NCI-H748 (cell line): ENCODE results near the gene GSTT4.
"Not testable (repeated sequence)": the region's sequence is repeated elsewhere in the genome, so short reads cannot be mapped to it uniquely, and the experiment has no call there.

Source experiments
- DNase-seq: peaks from one replicate; lab custom pipeline; 2025; ENCODE audit not compliant: unreplicated experiment; lab: John Stamatoyannopoulos, UW

GSTT4 gene

GRCh38 chr22:23989583-23990244 lies 15.5 kb downstream of the GSTT4 start:
- not testable (repeated sequence) for DNase-seq

GRCh38 chr22:23986538-23987178 lies 18.6 kb downstream of the GSTT4 start:
- not testable (repeated sequence) for DNase-seq

- not testable (repeated sequence) for DNase-seq
Observed at GRCh38 chr22:23986089-23986488, 19.2 kb downstream of the GSTT4 start.

- DNase-seq: no peak
Observed at GRCh38 chr22:23984430-23984829, 20.8 kb downstream of the GSTT4 start.

- DNase-seq: not testable (repeated sequence)
Observed at GRCh38 chr22:23980567-23980966, 24.7 kb downstream of the GSTT4 start.

GRCh38 chr22:23979557-23980240 lies 25.6 kb downstream of the GSTT4 start, which contains the start of gene GSTT2:
Gene GSTT2, plus strand, starts transcription at chr22:23980134.
- DNase-seq: not testable (repeated sequence)

GRCh38 chr22:23977304-23977703 lies 27.9 kb downstream of the GSTT4 start:
- not testable (repeated sequence) for DNase-seq

GRCh38 chr22:23974836-23975352 lies 30.4 kb downstream of the GSTT4 start:
- not testable (repeated sequence) for DNase-seq

- DNase-seq: not testable (repeated sequence)
Observed at GRCh38 chr22:23974345-23974744, 30.9 kb downstream of the GSTT4 start, which contains the start of gene DDT. Gene DDT, minus strand, starts transcription at chr22:23974441. Its CDS starts 27 bp downstream, at chr22:23974414.

- DNase-seq: not testable (repeated sequence)
Observed at GRCh38 chr22:23971927-23972326, 33.3 kb downstream of the GSTT4 start.

- no peak for DNase-seq
Observed at GRCh38 chr22:23970816-23971486, 34.3 kb downstream of the GSTT4 start.

- DNase-seq: no peak
Observed at GRCh38 chr22:23970201-23970641, 35.0 kb downstream of the GSTT4 start.

- no peak for DNase-seq
Observed at GRCh38 chr22:23969071-23969470, 36.2 kb downstream of the GSTT4 start.

GRCh38 chr22:23966568-23966967 lies 38.7 kb downstream of the GSTT4 start, which contains the start of gene DDTL:
Gene DDTL, plus strand, starts transcription at chr22:23966888. Its CDS starts 27 bp downstream, at chr22:23966915.
- DNase-seq: not testable (repeated sequence)

- not testable (repeated sequence) for DNase-seq
Observed at GRCh38 chr22:23966094-23966493, 39.2 kb downstream of the GSTT4 start.

GRCh38 chr22:23961084-23961771 lies 44.0 kb downstream of the GSTT4 start, which contains the start of gene GSTT2B:
Gene GSTT2B, minus strand, starts transcription at chr22:23961195. Its CDS starts 64 bp downstream, at chr22:23961131.
- DNase-seq: not testable (repeated sequence)

- peak; percentile 46 for DNase-seq
Observed at GRCh38 chr22:23956301-23956900, 48.9 kb downstream of the GSTT4 start.

GRCh38 chr22:23955886-23956285 lies 49.4 kb downstream of the GSTT4 start:
- DNase-seq: not testable (repeated sequence)

GRCh38 chr22:23954991-23955305 lies 50.3 kb downstream of the GSTT4 start:
- DNase-seq: not testable (repeated sequence)
